Hematopoietic multipotent progenitor cell treated with erythropoietin and hydrocortisone succinate and interleukin-3 and kit ligand, for 4 days (in vitro differentiated cells): ENCODE data around the gene FAM53A.
"Not testable (repeated sequence)": the region's sequence is repeated elsewhere in the genome, so short reads cannot be mapped to it uniquely, and the experiment has no call there.

ENCODE experiments used
- DNase-seq: peaks from one replicate; pipeline ENCODE4 v3.0.0-alpha.2; 2015

FAM53A gene

GRCh38 chr4:1684506-1685234, 557 bp upstream of the FAM53A start:
- DNase-seq: no peak

DNA sequence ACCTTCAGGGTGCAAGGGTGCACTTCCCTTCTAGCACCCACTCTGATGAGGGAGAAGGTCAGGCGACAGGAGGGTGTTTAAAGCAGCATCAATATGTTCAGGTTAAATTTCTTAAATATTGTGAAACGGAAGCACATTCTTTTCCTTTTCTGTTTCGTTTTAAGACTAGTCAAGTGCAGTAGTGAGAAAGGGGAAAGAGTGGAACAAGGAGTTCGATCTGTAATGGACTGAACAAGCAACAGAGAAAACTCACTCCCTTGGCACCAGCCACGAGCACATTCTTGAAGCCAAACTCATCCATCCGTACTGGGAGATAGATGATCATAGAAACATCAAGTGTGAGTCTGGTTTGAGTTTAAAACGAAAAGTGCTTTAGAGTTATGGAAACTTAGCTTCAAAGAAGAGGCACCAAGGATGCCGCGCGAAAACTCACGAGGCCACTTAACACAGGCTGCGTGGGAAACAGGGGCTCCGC, 815 bp downstream of the FAM53A start:
- DNase-seq: peak; percentile 52

DNA sequence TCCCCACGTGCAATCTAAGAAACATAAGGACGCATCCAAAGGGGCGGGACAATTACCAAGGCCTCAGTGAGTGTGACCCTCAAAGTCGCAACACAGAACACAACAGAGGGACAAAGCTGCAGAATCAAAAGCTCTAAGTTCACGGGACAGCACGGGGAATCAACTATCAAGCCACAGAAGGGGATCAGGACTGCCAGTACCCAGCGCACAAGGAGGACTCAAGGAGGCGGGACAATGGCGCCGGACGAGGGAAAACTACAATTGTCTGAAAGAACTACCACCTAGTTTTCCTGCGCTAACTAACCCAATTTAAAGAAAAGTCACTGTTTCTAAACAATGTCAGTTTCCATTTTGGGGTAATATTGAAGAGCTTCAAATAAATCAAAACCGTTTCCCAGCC, 1.3 kb downstream of the FAM53A start:
- no peak for DNase-seq

DNA sequence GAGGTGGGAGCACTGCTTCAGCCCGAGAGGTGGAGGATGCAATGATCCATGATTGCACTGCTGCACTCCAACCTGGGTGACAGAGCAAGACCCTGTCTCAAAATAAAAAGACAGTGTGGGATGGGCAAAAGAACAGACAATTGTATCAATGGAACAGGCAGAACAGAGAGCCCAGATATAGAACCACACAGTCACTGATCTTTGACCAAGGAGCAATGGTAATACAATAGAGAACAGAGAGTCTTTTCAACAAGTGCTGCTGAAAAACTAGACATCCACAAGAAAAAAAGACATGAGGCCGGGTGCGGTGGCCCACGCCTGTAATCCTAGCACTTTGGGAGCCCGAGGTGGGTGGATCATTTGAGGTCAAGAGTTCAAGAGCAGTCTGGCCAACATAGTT, 5.9 kb downstream of the FAM53A start:
- no peak for DNase-seq

GRCh38 chr4:1676605-1677525, 7.2 kb downstream of the FAM53A start:
- peak; percentile 84 for DNase-seq

GRCh38 chr4:1675802-1676137, 8.3 kb downstream of the FAM53A start:
- DNase-seq: no peak

GRCh38 chr4:1675136-1675801, 8.8 kb downstream of the FAM53A start:
- DNase-seq: no peak

DNA sequence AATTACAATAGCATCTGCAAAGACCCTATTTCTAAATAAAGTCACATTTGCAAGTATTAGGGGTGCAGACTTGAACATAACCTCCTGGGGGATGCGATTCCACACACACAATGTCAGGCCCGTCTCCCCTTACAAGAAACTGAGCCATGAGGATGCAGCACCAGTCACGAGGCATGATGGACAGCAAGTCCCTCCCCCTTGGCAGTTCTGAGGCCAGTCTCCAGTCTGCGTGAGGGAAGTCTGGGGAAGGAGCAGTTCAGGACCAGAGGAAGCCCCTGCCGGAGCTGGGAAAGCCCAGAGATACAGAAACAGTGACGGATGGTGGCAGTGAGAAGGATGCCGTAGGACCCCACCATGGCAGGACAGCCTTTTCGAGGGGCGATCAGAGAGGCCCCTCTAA, 9.4 kb downstream of the FAM53A start:
- no peak for DNase-seq

GRCh38 chr4:1673671-1674070, 10.4 kb downstream of the FAM53A start:
- DNase-seq: no peak

DNA sequence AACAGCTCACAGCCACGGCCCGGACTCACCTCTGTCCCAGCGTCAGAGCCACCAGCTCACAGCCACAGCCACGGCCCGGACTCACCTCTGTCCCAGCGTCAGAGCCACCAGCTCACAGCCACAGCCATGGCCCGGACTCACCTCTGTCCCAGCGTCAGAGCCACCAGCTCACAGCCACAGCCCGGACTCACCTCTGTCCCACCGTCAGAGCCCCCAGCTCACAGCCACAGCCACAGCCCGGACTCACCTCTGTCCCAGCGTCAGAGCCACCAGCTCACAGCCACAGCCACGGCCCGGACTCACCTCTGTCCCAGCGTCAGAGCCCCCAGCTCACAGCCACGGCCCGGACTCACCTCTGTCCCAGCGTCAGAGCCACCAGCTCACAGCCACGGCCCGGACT, 13.1 kb downstream of the FAM53A start:
- DNase-seq: not testable (repeated sequence)

DNA sequence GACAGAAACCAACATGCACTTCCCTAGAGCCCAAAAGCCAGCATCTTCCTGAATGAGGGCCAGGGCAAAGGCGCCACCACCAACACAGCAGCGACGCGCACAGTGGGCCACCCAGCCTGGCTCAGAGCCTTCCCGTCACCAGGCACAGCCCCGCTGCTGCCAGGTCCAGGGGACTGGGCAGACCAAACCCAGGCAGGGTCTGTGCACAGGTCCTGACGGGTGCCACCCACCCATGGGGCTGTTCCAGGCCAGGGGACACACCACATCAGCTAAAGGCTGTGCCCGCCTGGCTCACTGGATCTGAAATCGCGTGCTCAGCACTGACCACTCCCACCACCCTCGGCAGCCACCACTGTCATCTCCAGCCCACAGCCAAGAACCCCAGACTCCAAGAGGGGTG, 13.8 kb downstream of the FAM53A start:
- DNase-seq: no peak

- no peak for DNase-seq
Observed at GRCh38 chr4:1669850-1670249, 14.3 kb downstream of the FAM53A start.

DNA sequence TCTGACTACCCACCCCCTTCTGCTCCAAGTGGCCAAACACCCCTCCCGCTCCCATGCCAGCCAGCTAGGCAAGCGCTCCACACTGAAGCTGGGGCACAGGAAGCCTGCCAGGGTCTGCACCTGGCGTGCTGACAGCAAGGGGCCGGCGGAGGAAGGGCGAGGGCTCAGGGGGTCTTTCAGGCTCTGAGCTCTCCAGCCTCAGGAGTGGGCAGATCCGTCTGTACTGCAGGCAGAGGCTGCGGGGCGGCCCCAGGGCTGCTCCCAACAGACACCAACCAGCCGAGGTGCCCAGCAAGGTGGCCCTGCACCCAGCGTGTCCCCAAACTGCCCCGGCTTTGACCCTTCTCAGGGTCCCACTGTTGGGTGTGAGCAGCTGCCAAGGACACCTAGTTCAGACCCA, 14.8 kb downstream of the FAM53A start:
- no peak for DNase-seq

GRCh38 chr4:1668488-1668840, 15.6 kb downstream of the FAM53A start:
- DNase-seq: no peak

DNA sequence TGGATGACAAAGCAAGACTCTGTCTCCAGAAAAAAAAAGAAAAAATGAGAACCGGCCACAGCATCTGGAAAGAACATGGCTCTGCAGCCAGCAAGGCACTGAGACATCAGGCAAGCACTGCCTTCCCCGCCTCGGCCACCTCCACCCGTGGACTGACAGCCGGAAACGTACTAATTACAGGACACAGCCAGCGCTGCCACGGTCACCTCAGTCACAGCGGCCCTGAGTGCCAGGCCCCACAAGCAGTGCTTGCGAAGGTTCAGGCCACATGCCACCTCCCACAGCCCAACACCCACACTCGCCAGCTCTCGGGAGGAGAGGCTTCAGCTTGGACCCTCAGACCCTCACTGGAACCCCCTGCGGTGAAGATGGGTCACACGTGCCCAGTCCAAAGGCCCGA, 16.8 kb downstream of the FAM53A start:
- DNase-seq: no peak

DNA sequence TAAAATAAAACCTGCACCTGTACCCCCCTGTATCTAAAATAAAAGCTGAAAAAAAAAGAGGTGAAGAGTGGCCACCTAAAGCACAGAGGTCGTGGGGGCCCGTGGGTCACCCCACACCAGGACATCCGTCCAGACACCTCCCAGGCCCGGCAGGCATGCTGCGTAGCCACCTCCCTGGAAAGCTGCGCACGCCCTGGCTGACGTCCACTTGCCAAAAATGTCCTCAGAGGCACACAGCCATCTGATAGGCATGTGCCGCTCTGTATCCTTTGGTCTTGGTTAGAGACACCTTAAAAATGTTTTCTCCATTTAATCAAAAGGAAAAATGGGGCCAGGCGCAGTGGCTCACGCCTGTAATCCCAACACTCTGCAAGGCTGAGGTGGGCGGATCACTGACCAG, 17.7 kb downstream of the FAM53A start:
- no peak for DNase-seq

DNA sequence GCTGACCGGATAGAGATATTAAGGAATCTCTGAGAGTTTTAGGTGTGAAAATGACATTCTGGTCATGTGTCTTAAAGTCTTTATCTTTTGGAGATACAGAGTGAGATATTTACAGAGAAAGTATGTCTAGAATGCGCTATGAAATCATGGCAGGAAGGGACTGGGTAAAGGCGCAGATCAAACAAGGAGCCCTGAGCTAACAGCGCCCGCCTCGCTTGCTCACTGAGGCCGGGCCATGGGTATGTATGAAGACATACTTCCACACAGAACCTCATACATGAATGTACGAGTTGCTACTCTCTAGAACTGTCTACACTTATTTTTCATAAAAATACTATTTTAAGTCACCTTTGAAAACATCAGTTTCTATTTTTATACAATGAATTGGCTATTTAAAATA, 20.0 kb downstream of the FAM53A start:
- DNase-seq: no peak

- DNase-seq: no peak
Observed at GRCh38 chr4:1663549-1663948, 20.6 kb downstream of the FAM53A start.

DNA sequence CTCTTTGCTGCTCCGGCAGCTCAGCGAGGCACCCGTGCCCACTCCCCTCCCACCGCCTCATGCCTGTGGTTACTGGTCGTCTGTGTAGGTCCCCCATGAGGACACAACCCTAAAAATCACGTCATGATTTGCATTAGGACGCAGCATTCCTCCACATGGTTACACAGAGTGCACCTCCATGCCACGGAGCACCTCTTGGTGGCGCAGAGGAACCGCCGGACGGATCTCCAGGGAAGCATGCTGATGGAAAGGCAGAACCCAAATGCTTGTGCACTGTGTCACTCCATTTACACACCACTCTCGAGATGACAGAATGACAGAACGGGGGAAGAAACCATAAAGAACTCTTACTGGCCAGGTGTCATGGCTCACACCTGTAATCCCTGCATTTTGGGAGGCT, 22.4 kb downstream of the FAM53A start:
- no peak for DNase-seq

DNA sequence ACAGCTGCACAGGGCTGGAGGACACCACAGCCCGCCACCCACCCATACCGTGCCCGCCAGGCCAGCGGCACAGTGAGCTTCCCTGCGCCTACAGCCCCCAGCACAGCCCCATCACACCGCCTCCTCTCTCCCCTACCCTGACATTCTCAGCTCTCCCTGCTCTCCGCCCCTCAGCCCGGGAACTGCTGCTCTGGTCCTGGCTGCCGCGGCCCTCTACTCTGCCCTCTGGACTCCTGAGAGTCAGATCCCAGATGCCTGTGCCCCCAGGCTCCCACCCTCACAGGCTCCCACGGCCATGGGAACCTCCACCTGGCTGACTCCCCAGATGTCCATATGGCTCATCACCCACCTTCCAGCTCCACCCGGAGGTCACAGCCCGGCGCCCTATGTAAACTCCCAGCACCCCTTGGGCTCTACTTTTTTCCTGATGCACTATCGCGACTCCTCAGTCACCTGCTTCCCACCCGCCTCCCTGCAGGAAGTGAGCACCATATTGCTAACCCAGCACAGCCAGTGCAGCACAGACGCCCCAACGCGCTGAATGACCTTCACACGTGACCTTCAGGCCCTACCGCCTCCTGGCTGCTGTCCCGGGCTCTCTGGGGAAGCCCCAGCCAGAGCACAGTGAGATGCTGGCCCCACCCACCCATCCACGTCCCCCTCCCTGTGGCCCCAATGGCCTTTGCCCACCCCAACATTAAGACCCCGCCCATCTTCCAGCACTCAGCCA, 23.0 kb downstream of the FAM53A start:
- no peak for DNase-seq

- DNase-seq: no peak
Observed at GRCh38 chr4:1659104-1660043, 24.7 kb downstream of the FAM53A start.

DNA sequence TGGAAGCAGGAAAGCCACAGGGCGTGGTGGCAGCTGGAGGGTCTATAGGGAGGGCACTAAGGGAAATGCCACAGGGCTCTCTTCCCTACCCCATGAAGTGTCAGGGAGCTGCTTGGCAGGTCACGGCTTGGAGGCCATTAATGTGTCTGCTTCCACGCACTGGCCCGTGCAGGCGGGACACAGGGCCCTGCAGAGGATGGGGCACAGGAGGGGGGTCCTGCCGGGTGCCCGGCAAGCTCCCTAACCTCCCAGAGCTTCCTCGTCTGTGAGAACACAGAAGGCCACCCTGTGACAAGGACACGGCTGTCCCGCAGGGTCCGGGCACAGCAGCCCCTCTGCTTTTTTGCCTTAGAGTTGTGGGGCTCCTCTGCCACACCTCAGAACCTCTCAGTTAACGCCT, 25.5 kb downstream of the FAM53A start:
- no peak for DNase-seq
